PC-9 (cell line): Measurements from ENCODE around the gene OGA. TPM values are rescaled to one million over a fixed set of nuclear protein-coding genes. Genes with fewer than 3 reads are reported as not detected.

Experiments used
- BruUV-seq: library from RNA; stranded (reverse); fragments of 400-500 nt; replicated peaks from 2 replicates; lab custom pipeline; 2021; lab: Mats Ljungman, UMichigan
- CTCF ChIA-PET: fragments of 300-600 bp; sonication (Branson Sonifier 250); formaldehyde crosslinking; loops from one replicate; lab custom pipeline; 2022; ENCODE audit warnings: antibody characterized with exemption; lab: Charles Lee
- POLR2A ChIA-PET: fragments of 300-600 bp; sonication (Branson Sonifier 250); formaldehyde crosslinking; loops from one replicate; lab custom pipeline; 2022; ENCODE audit warnings: antibody characterized with exemption; ENCODE audit not compliant: unreplicated experiment; lab: Charles Lee
- DNase-seq, 2 experiments: peaks; one replicate each; pipeline versions ENCODE4 v3.0.0 to v3.0.0-alpha.2; 2015 to 2022; ENCODE audit warnings: mixed read lengths in 1 of 2
- H2AFZ ChIP-seq: fragments of 200-600 bp; sonication (generic); 2 replicates; pipeline ENCODE4 v1.8.1; 2017; ENCODE audit warnings: antibody characterized with exemption
- H3F3A ChIP-seq: fragments of 200-600 bp; sonication (generic); 2 replicates; pipeline ENCODE4 v1.8.1; 2017; ENCODE audit warnings: antibody characterized with exemption, mild to moderate bottlenecking, low read depth; ENCODE audit not compliant: insufficient read depth
- H3K27ac ChIP-seq: fragments of 200-600 bp; sonication (generic); 2 replicates; pipeline ENCODE4 v1.6.1; 2016; ENCODE audit warnings: mixed run types
- H3K27me3 ChIP-seq: fragments of 200-600 bp; sonication (generic); 2 replicates; pipeline ENCODE4 v1.6.1; 2016; ENCODE audit warnings: low read depth, mixed run types; ENCODE audit not compliant: insufficient read depth
- H3K36me3 ChIP-seq: fragments of 200-600 bp; sonication (generic); 2 replicates; pipeline ENCODE4 v1.6.1; 2016; ENCODE audit warnings: low read depth, mixed run types
- H3K4me1 ChIP-seq: fragments of 200-600 bp; sonication (generic); replicated peaks from 2 replicates; pipeline ENCODE4 v1.6.1; 2016; ENCODE audit warnings: mixed run types; ENCODE audit not compliant: insufficient read depth
- H3K4me2 ChIP-seq: fragments of 200-600 bp; sonication (generic); 2 replicates; pipeline ENCODE4 v1.6.1; 2017; ENCODE audit warnings: mixed run types
- H3K4me3 ChIP-seq: fragments of 200-600 bp; sonication (generic); 2 replicates; pipeline ENCODE4 v1.6.1; 2016; ENCODE audit warnings: mixed run types
- H3K79me2 ChIP-seq: fragments of 200-600 bp; sonication (generic); 2 replicates; pipeline ENCODE4 v1.6.1; 2017; ENCODE audit warnings: low read depth, mixed run types
- H3K9me2 ChIP-seq: fragments of 200-600 bp; sonication (generic); 2 replicates; pipeline ENCODE4 v1.8.1; 2017; ENCODE audit warnings: mild to moderate bottlenecking; ENCODE audit not compliant: insufficient read depth
- H3K9me3 ChIP-seq: fragments of 200-600 bp; sonication (generic); 2 replicates; pipeline ENCODE4 v1.8.1; 2016; ENCODE audit warnings: low read depth; ENCODE audit not compliant: insufficient read depth
- H4K20me1 ChIP-seq: fragments of 200-600 bp; sonication (generic); 2 replicates; pipeline ENCODE4 v1.8.1; 2017; ENCODE audit not compliant: insufficient read depth
- CTCF ChIP-seq: fragments of 200-600 bp; sonication (generic); conservative IDR thresholded peaks from 2 replicates; pipeline ENCODE4 v1.6.1; 2017; ENCODE audit warnings: mixed run types, antibody characterized with exemption, mild to moderate bottlenecking, moderate library complexity
- EZH2 ChIP-seq: fragments of 200-600 bp; sonication (generic); IDR thresholded peaks from 2 replicates; pipeline ENCODE4 v1.8.0; 2017; ENCODE audit warnings: antibody characterized with exemption, low read depth
- intact Hi-C: fragments of 100-400 bp; cut with micrococcal nuclease; formaldehyde crosslinking; loops from one replicate; pipeline ENCODE4 v1.10.0; 2022; ENCODE audit not compliant: unreplicated experiment
- total RNA-seq: library from RNA; stranded (reverse); gene quantifications from 2 replicates; pipeline ENCODE4 v1.2.3, GENCODE V29; 2021

OGA gene
- total RNA-seq, 1 experiment from 2014 or later = 82.0 TPM

DNA sequence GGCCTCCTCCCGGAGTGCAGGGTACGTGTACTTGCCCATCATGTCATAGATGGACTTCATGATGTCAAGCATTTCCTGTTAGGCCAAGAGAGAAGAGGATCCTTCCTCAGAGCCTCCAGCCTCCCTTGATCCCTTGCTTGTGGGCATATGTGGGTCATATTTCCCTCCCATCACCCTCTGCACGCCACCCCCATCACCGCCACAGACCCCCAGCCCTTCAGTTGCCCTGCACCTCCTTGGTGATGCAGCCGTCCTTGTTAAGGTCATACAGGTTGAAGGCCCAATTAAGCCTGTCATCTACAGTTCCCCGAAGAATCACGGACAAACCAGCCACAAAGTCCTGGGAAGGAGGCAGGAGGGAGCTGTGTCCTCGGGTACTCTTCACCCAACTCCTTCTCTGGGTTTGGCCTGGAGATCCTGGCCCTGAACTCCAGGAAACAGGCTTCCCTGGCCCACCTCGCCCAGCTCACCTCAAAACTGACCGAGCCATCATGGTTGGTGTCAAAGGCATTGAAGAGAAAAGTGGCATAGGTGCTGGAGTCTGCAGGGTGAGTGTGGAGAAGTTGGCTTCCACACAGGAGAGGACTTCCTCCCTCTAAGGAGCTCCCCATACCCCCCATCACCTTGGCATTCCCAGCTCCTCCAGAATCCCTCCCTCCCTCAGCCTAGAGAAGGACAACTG lies 9.8 kb upstream of the OGA start:
- no TSS peak for BruUV-seq
- intact Hi-C loops = no loop called here
- no peaks in the 10 kb centered on the region for H3K9me2 ChIP-seq
- no peaks in the 10 kb centered on the region for H3K9me3 ChIP-seq
- 0 out of 2 replicates have a peak, but pooled peaks cover 9% of the 10 kb centered on the region for H3K4me1 ChIP-seq
- DNase-seq = no peak
- no peaks in the 10 kb centered on the region for H4K20me1 ChIP-seq
- POLR2A ChIA-PET = no interaction called here
- H3K27ac ChIP-seq = no peak overlapping the region
- H3F3A ChIP-seq = no peaks in the 10 kb centered on the region; the same call in 1 of the 2 replicates
- H3K27me3 ChIP-seq = no peaks in the 10 kb centered on the region
- CTCF ChIA-PET = no interaction called here
- H3K36me3 ChIP-seq = no peaks in the 10 kb centered on the region
- no peak overlapping the region for H3K4me3 ChIP-seq
- no peak overlapping the region for H3K4me2 ChIP-seq
- no peak overlapping the region for H2AFZ ChIP-seq
- H3K79me2 ChIP-seq = no peaks in the 10 kb centered on the region
- TF ChIP-seq CTCF = no peak
- TF ChIP-seq EZH2 = no peak

DNA sequence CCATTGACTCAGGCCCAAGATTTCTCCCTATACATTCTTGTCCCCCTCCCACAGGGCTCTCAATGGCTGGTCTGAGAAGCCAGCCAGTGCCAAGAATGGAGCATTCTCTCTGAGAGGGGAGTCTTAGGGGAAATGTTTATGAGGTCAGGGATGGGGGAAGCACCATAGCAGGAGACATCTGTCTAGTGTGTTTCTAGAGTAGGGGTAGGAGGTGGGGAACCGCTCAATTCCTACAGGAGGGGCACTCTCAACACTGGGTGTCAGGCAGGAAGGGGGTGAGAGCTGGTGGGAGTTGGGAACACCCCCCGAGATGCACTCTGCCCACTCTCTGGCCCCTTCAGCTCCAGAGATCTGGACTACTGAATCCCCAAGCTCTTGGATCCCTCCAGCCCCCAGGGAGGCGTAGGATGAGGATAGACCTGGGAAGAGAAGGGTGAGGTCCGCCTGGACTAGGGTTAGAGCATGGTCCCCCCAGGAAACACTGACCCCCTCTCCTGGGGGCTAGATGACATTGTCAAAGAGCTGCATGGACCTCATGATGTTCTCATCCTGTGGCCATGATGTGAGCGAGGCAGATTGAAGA lies 8.7 kb upstream of the OGA start:
- Histone ChIP-seq H3K36me3 (no peaks in the 10 kb centered on the region), H3K79me2 (no peaks in the 10 kb centered on the region), H4K20me1 (no peaks in the 10 kb centered on the region), H3K27me3 (no peaks in the 10 kb centered on the region), H3K4me3 (no peak overlapping the region), H2AFZ (no peak overlapping the region), H3K4me1 (0 out of 2 replicates have a peak, but pooled peaks cover 9% of the 10 kb centered on the region), H3K4me2 (no peak overlapping the region), H3F3A (no peaks in the 10 kb centered on the region; the same call in 1 of the 2 replicates), H3K9me2 (no peaks in the 10 kb centered on the region), H3K27ac (no peak overlapping the region), H3K9me3 (no peaks in the 10 kb centered on the region)
- ChIA-PET POLR2A (no interaction called here), CTCF (interaction anchor here (0.6 kb wide), 1 partner anchor 13 kb away, joined by 3 read pairs; no protein-coding TSS in a partner anchor)
- intact Hi-C loops = no loop called here
- DNase-seq = no peak
- BruUV-seq = no TSS peak
- TF ChIP-seq EZH2 = no peak

GRCh38 chr10:101824736-101825135 lies 6.5 kb upstream of the OGA start:
- CTCF ChIA-PET = no interaction called here
- no peaks in the 10 kb centered on the region for H3K27me3 ChIP-seq
- no peaks in the 10 kb centered on the region for H3K36me3 ChIP-seq
- H3K4me1 ChIP-seq = peaks cover under 1% of the 10 kb centered on the region; the same call in 1 of the 2 replicates
- H2AFZ ChIP-seq = no peak overlapping the region
- POLR2A ChIA-PET = no interaction called here
- no peaks in the 10 kb centered on the region for H3K9me3 ChIP-seq
- H3K27ac ChIP-seq = no peak overlapping the region
- DNase-seq = no peak
- no peaks in the 10 kb centered on the region; the same call in 1 of the 2 replicates for H3K79me2 ChIP-seq
- no peak overlapping the region for H3K4me2 ChIP-seq
- intact Hi-C loops = no loop called here
- H4K20me1 ChIP-seq = no peaks in the 10 kb centered on the region
- no peak for TF ChIP-seq EZH2
- no peak for TF ChIP-seq CTCF
- no TSS peak for BruUV-seq
- no peaks in the 10 kb centered on the region for H3F3A ChIP-seq
- H3K9me2 ChIP-seq = no peaks in the 10 kb centered on the region
- H3K4me3 ChIP-seq = no peak overlapping the region
